ENCODE measurements around the gene CDHR1. TPM values are rescaled to one million over a fixed set of nuclear protein-coding genes. Genes with fewer than 3 reads are reported as not detected.

CDHR1 gene
- total RNA-seq, 1 experiment from 2014 or later, result 0.39 TPM

GRCh38 chr10:84184517-84184916 lies 9.8 kb upstream of the CDHR1 start:
- Histone ChIP-seq H3K27ac (ENCODE audit: low read length) (no peak overlapping the region), H3K27me3 (ENCODE audit: control insufficient read depth, insufficient read depth, low read length) (peaks cover 3% of the 10 kb centered on the region; the same call in 1 of the 2 replicates), H3K36me3 (ENCODE audit: control insufficient read depth, insufficient read depth, low read length) (no peaks in the 10 kb centered on the region), H3K9me3 (ENCODE audit: control insufficient read depth, insufficient read depth, low read depth, low read length) (no peaks in the 10 kb centered on the region), H3K4me1 (ENCODE audit: control insufficient read depth, insufficient read depth, low read length) (no peaks in the 10 kb centered on the region), H3K4me3 (ENCODE audit: low read depth in 2 of 2, low read length in 2 of 2) (no peak overlapping the region)
- in situ Hi-C loops (cut with HindIII; ENCODE audit: low pct_unique_long_range_greater_than_20kb, low sequenced_read_pairs), result no loop called here
- BruUV-seq (replicated peaks), result no TSS peak
- ATAC-seq (no peak), DNase-seq (ENCODE audit: low read depth, low spot score) (no peak)
- CTCF ChIA-PET, result no interaction called here
- POLR2A ChIA-PET, result no interaction called here
- no peak for TF ChIP-seq TCF7L2 (IDR thresholded peaks at IDR 0.05; ENCODE audit: low read depth, low read length)
- no peak for TF ChIP-seq POLR2AphosphoS5 (IDR thresholded peaks at IDR 0.05; ENCODE audit: low read depth, low read length)
- TF ChIP-seq REST (IDR thresholded peaks at IDR 0.05; ENCODE audit: insufficient read depth in 1 of 2, low read depth in 2 of 2, low read length in 1 of 2), result no peak
- TF ChIP-seq CTCF (IDR thresholded peaks at IDR 0.05), result no peak
- no peak for TF ChIP-seq SIN3A (IDR thresholded peaks at IDR 0.05; ENCODE audit: borderline replicate concordance, insufficient read depth, low read depth, low read length)
- intact Hi-C loops (cut with micrococcal nuclease; ENCODE audit: unreplicated experiment), result no loop called here

- DNase-seq (ENCODE audit: low read depth, low spot score) (no peak), ATAC-seq (no peak)
- Histone ChIP-seq H3K36me3 (ENCODE audit: control insufficient read depth, insufficient read depth, low read length) (no peaks in the 10 kb centered on the region), H3K9me3 (ENCODE audit: control insufficient read depth, insufficient read depth, low read depth, low read length) (no peaks in the 10 kb centered on the region), H3K4me1 (ENCODE audit: control insufficient read depth, insufficient read depth, low read length) (no peaks in the 10 kb centered on the region), H3K4me3 (ENCODE audit: low read depth in 2 of 2, low read length in 2 of 2) (no peak overlapping the region), H3K27ac (ENCODE audit: low read length) (no peak overlapping the region), H3K27me3 (ENCODE audit: control insufficient read depth, insufficient read depth, low read length) (peaks cover 3% of the 10 kb centered on the region; the same call in 1 of the 2 replicates)
- intact Hi-C loops (cut with micrococcal nuclease; ENCODE audit: unreplicated experiment) (no loop called here), in situ Hi-C loops (cut with HindIII; ENCODE audit: low pct_unique_long_range_greater_than_20kb, low sequenced_read_pairs) (no loop called here)
- BruUV-seq (replicated peaks), result no TSS peak
- TF ChIP-seq POLR2AphosphoS5 (IDR thresholded peaks at IDR 0.05; ENCODE audit: low read depth, low read length), result no peak
- TF ChIP-seq CTCF (IDR thresholded peaks at IDR 0.05), result no peak
- no peak for TF ChIP-seq TCF7L2 (IDR thresholded peaks at IDR 0.05; ENCODE audit: low read depth, low read length)
- no peak for TF ChIP-seq REST (IDR thresholded peaks at IDR 0.05; ENCODE audit: insufficient read depth in 1 of 2, low read depth in 2 of 2, low read length in 1 of 2)
- TF ChIP-seq SIN3A (IDR thresholded peaks at IDR 0.05; ENCODE audit: borderline replicate concordance, insufficient read depth, low read depth, low read length), result no peak
- CTCF ChIA-PET, result no interaction called here
- POLR2A ChIA-PET, result no interaction called here
Observed at GRCh38 chr10:84185526-84186175, 8.7 kb upstream of the CDHR1 start.

Data from Panc1 (cell line).